ENCODE results near the gene CCDC71L.
"Not testable (repeated sequence)": the region's sequence is repeated elsewhere in the genome, so short reads cannot be mapped to it uniquely, and the experiment has no call there.

DNA sequence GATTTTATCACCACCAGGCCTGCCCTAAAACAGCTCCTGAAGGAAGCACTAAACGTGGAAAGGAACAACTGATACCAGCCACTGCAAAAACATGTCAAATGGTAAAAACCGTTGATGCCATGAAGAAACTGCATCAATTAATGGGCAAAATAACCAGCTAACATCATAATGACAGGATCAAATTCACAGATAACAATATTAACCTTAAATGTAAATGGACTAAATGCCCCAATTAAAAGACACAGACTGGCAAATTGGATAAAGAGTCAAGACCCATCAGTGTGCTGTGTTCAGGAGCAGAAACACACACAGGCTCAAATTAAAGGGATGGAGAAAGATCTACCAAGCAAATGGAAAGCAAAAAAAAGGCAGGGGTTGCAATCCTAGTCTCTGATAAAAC lies 12.7 kb upstream of the CCDC71L start:
- TF ChIP-seq, protein P1, sequence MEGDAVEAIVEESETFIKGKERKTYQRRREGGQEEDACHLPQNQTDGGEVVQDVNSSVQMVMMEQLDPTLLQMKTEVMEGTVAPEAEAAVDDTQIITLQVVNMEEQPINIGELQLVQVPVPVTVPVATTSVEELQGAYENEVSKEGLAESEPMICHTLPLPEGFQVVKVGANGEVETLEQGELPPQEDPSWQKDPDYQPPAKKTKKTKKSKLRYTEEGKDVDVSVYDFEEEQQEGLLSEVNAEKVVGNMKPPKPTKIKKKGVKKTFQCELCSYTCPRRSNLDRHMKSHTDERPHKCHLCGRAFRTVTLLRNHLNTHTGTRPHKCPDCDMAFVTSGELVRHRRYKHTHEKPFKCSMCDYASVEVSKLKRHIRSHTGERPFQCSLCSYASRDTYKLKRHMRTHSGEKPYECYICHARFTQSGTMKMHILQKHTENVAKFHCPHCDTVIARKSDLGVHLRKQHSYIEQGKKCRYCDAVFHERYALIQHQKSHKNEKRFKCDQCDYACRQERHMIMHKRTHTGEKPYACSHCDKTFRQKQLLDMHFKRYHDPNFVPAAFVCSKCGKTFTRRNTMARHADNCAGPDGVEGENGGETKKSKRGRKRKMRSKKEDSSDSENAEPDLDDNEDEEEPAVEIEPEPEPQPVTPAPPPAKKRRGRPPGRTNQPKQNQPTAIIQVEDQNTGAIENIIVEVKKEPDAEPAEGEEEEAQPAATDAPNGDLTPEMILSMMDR (IDR thresholded peaks at IDR 0.05), result not testable (repeated sequence)
- not testable (repeated sequence) for TF ChIP-seq POLR2A (IDR thresholded peaks at IDR 0.05)
